Ishikawa (cell line): ENCODE data around the gene FKBP1C.

Source experiments
- CEBPB ChIP-seq: IDR thresholded peaks from 2 replicates; pipeline ENCODE4 v1.6.1; 2012
- CREB1 ChIP-seq: IDR thresholded peaks from 2 replicates; pipeline ENCODE4 v1.6.1; 2012; ENCODE audit warnings: low read depth
- EGR1 ChIP-seq: IDR thresholded peaks from 2 replicates; pipeline ENCODE4 v1.6.1; 2012
- EP300 ChIP-seq: IDR thresholded peaks from 2 replicates; pipeline ENCODE4 v1.6.1; 2012; ENCODE audit warnings: borderline replicate concordance
- FOXM1 ChIP-seq: IDR thresholded peaks from 2 replicates; pipeline ENCODE4 v1.6.1; 2012; ENCODE audit warnings: low read depth, borderline replicate concordance
- MAX ChIP-seq: IDR thresholded peaks from 2 replicates; pipeline ENCODE4 v1.6.1; 2012
- NFIC ChIP-seq: IDR thresholded peaks from 2 replicates; pipeline ENCODE4 v1.6.1; 2012
- RAD21 ChIP-seq: IDR thresholded peaks from 2 replicates; pipeline ENCODE4 v1.6.1; 2012; ENCODE audit warnings: low read depth
- REST ChIP-seq: IDR thresholded peaks from 2 replicates; pipeline ENCODE4 v1.6.1; 2012; ENCODE audit warnings: low read depth, mild to moderate bottlenecking
- TAF1 ChIP-seq: IDR thresholded peaks from 2 replicates; pipeline ENCODE4 v1.6.1; 2012; ENCODE audit warnings: low read depth, mild to moderate bottlenecking
- TCF12 ChIP-seq: IDR thresholded peaks from 2 replicates; pipeline ENCODE4 v1.6.1; 2012; ENCODE audit warnings: low read depth
- TEAD4 ChIP-seq: IDR thresholded peaks from 2 replicates; pipeline ENCODE4 v1.6.1; 2012
- USF1 ChIP-seq: IDR thresholded peaks from 2 replicates; pipeline ENCODE4 v1.6.1; 2012
- YY1 ChIP-seq: IDR thresholded peaks from 2 replicates; pipeline ENCODE4 v1.6.1; 2012; ENCODE audit warnings: low read depth
- ZBTB7A ChIP-seq: IDR thresholded peaks from 2 replicates; pipeline ENCODE4 v1.6.1; 2012; ENCODE audit warnings: low read depth

FKBP1C gene

DNA sequence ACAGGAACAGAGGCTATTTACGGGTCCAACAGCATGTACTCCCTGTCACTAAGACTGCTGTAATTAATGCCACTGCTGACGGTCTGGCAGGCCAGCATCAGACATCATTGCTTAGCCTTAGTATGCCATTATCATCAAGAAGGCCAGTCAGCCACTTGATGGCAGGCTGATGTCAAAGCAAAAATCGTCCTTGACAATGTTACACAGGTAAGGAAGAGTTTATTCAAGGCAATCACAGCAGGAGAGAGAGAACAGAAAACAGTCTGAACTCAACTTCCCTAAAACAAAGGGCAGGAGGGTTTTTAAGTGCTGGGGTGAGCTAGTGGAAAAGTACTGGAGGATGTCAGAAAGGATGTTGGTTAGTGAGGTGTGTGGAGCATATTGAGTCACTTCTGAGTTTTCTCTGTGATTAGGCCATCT lies 25.1 kb downstream of the FKBP1C start:
- no peak for TF ChIP-seq ZBTB7A
- TF ChIP-seq EP300, result no peak
- no peak for TF ChIP-seq NFIC
- TF ChIP-seq USF1, result no peak
- no peak for TF ChIP-seq TCF12
- TF ChIP-seq EGR1, result no peak
- TF ChIP-seq REST, result no peak
- TF ChIP-seq FOXM1, result no peak

DNA sequence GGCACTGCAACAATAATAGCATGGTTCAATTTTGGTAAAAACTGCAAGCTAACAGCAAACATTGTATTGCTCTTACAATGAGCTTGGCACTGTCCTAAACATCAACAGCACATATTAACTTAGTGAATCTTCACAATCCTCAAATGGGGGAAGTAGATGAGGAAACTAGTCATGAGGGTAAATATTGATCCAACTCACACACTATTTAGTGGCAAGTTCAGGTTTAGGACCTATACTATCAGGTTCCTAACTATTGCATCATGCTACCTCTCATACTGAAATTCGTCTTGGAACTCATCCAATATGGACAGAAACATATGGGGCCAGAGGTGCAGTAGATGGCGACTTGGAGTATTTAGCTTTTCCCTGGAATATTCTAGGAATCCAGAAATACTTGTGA lies 34.2 kb downstream of the FKBP1C start:
- TF ChIP-seq CEBPB, result 0 out of 2 replicates have a peak, but pooled peaks have one; percentile 7
- no peak for TF ChIP-seq YY1
- no peak for TF ChIP-seq TCF12

DNA sequence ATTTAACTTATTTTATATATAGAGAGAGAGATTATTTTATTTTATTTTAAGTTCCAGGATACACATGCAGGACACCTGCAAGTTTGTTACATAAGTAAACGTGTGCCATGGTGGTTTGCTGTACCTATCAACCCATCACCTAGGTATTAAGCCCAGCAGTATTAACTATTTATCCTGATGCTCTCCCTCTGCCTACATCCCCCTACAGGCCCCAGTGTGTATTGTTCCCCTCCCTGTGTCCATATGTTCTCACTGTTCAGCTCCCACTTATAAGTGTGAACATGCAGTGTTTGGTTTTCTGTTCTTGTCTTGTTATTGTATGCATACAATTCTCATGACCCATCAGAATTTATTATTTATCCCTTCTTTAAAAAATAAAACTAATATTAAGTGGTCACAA lies 34.6 kb downstream of the FKBP1C start:
- TF ChIP-seq CEBPB (no peak), EGR1 (no peak), TAF1 (no peak), USF1 (no peak), REST (no peak), NFIC (no peak), EP300 (no peak), TEAD4 (no peak), RAD21 (no peak), MAX (no peak), ZBTB7A (no peak), YY1 (no peak)

DNA sequence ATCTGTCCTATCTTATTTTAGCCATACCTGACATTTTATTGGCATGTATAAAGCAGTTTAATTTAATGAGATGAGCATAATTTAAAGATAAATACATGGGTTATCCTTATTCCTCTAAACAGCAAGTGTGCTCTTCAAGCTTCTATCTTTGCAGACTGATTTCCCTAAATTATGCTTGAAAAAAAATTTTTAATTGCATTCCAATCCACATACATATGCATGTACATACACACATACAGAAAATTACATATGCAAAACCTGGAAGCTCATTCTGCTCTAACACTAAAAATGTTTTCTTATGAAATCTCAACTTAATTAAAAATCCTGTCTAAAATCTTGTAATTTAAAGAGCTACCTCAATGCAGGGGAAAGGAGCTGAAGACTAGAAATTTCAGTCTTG lies 35.3 kb downstream of the FKBP1C start:
- TF ChIP-seq EP300, result no peak
- TF ChIP-seq ZBTB7A, result no peak

DNA sequence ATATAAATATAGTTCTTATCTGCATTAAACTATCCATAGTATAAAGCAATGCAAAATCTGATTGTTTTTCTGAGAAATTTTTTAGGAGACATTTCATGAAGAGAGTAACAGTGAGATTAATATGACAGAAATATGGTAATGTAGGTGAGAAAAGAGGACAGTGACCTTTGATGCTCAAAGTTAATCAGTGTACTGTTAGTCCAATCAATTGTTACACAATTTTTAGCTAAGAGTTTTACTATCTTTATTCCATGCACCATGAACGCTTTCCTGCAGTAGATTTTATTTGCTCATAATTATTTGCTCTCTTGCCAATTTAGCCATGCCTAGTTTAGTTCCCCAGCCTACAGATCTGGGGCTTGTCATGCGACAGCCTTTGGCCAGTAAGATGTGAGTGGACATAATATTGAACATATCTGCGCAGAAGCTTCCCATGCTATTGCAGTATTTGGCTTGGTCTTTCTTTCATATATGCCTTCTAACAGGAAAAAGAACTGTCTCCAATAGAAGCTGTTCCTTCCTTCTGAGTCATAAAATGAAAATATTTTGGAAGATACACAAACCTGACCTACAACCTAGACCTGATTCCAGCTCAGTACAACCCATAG lies 38.7 kb downstream of the FKBP1C start:
- TF ChIP-seq USF1 (no peak), FOXM1 (no peak), NFIC (no peak), TCF12 (no peak), MAX (no peak), YY1 (no peak), TAF1 (no peak), CREB1 (no peak), EP300 (no peak), CEBPB (no peak), EGR1 (no peak), RAD21 (no peak), ZBTB7A (no peak), TEAD4 (no peak), REST (no peak)
